Measurements from ENCODE around the gene TATDN2.
"Not testable (repeated sequence)": the region's sequence is repeated elsewhere in the genome, so short reads cannot be mapped to it uniquely, and the experiment has no call there.

The TATDN2 gene

DNA sequence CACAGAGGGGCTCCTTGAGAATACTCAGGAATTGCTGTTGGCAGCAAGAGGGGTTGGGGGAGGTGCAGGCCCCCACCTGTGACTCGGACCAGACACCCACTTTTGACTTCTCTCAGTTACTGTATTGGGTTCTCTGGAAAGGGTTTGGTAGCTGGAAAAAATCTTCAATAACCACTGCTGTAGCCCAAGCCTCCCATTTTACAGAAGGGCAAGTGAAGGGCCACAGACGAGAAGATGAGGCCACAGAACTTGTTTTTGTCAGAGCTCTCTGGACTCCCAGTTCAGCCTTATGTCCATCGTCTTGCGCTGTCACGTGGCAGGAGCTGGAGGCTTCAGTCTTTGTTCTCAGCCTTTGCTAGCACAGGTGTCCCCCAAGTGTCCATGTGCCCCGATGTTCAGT lies 12.7 kb upstream of the TATDN2 start:
- no peak for DNase-seq (ENCODE audit: low read depth in 2 of 2)

DNA sequence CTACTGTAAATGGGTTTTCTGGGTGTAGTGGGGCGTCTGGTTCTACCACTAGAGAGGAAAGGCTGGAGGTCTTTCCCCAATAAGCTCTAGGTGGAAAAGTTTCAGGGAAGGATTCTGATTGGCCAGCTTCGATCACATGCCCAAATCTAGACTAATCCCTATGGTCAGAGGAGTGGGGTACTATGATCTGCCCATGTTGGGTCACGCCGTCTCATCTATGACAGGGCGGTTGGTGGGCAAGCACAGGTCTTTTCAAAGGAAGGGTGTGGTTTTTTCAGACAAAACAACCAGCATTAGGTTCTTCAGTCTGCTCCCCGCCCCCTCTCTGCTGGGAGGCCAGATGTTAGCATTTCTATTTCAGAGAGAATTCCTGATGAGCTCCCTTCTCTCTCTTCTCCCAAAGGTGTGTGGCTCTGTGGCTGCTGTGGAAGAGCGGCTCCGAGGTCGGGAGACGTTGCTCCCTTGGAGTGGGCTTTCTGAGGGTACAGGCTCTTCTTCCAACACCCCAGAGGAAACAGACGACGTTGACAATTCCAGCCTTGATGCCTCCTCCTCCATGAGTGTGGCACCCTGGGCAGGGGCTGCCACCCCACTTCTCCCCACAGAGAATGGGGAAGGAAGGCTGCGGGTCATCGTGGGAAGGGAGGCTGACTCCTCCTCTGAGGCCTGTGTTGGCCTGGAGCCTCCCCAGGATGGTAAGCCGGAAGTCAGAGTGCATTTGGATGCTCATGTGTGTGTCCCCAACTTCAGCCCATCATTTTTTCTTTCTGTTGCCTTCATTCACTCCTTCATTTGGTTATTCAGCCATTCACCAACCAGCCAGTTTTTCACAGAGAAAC lies 9.7 kb upstream of the TATDN2 start:
- peak in 1 of 2 experiments; percentile 10 for DNase-seq (ENCODE audit: low read depth in 2 of 2)

DNA sequence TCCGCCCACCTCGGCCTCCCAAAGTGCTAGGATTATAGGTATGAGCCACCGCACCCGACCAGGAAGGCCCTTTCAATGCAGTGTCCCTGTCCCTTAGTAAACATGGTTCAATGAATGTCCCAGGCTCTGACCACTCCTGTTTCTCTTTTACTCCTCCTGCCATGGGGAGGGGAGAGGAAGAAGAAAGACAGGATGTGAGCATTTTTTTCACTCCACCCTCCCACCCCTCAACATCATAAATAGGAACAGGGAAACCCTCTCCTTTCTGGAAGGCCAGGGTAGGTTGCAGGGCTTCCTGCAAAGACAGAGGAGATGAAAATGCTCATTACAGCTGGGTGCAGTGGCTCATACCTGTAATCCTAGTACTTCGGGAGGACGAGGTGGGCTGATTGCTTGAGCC lies 7.5 kb upstream of the TATDN2 start:
- DNase-seq (ENCODE audit: low read depth in 2 of 2): no peak

DNA sequence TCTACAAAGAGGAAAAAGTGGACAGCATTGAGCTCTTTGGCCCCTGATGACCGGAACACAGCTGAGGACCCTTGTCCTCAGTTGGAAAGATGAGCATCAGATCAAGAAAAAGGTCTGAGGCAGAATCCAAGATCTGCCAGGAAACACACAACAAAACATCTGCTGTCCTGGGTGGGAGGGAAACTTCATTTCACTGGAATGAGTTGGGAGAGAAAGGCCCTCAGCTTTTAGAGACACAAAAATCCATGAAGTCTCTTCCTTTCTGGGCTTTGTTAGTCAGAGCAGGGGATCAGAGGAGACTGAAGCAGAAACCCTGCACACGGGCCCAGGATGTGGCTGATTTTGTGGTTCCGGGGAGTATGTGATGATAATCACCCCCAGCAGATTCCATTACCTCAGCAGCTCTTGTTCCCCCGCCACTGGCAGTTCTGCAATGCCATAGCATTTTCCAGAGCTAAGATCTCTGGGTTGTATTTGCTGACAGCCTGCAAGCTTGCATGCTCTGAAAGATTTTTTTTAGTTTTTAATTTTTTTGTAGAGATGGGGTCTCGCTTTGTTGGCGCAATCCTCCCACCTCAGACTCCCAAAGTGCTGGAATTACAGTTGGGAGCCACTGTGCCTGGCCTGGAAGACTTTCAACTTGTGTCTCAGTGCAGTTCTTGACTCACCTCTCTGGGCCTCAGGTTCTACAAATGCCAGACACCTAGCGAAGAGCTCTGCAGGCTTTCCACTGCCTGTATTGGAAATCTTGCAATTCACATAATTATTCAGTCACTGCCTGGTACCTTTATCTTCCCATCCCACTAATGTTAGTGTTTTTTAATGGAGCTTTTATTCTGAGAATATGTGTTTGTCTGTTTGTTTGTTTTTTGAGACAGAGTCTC lies 5.8 kb upstream of the TATDN2 start:
- DNase-seq (ENCODE audit: low read depth in 2 of 2): peak; percentile 52 to 72

DNA sequence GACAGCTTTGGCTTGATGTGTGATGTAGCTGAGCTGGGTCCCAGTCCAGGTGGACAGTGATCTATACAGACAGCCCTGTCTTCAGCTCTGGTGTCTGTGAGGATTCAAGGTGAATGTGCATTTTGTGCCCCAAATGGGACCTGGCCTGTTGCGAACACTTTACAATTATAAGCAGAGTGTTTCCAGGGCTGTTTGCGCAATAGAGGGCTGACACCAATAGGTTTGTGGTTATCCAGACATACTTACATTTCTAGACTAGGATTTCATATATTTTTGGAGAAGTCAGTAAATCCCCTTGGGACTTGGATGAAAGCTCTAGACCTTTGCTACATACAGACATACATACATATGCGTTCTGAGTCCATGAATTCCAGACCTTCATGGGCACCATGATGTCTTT lies 4.2 kb upstream of the TATDN2 start:
- DNase-seq (ENCODE audit: low read depth in 2 of 2): no peak

- no peak for DNase-seq (ENCODE audit: low read depth in 2 of 2)
Observed at GRCh38 chr3:10245081-10245712, 3.1 kb upstream of the TATDN2 start.

- DNase-seq (ENCODE audit: low read depth in 2 of 2): no peak
Observed at GRCh38 chr3:10247679-10248183, 528 bp upstream of the TATDN2 start.

- peak; percentile 35 to 79 for DNase-seq (ENCODE audit: low read depth in 2 of 2)
Observed at GRCh38 chr3:10248984-10249748, 907 bp downstream of the TATDN2 start.

DNA sequence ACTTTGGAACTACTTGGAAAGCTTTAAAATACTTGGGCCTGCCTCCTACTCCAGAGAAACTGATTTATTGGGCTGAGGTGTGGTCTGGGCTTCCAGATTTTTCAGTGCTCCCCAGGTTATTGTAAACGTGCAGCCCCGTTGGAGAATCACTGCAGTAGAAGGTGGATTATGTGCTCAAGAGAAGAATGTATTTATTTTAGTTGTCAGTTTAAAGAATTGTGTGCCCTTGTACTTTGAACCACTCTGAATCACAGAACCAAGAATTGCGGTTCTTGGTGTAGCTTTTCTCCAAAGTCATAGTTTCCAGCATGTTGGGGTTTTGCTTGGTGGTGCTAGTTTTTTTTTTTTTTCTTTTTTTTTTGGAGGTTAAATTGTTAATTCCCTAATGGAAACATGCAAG lies 1.6 kb downstream of the TATDN2 start:
- no peak for DNase-seq (ENCODE audit: low read depth in 2 of 2)

GRCh38 chr3:10251006-10251405 lies 2.7 kb downstream of the TATDN2 start:
- no peak for DNase-seq (ENCODE audit: low read depth in 2 of 2)

DNA sequence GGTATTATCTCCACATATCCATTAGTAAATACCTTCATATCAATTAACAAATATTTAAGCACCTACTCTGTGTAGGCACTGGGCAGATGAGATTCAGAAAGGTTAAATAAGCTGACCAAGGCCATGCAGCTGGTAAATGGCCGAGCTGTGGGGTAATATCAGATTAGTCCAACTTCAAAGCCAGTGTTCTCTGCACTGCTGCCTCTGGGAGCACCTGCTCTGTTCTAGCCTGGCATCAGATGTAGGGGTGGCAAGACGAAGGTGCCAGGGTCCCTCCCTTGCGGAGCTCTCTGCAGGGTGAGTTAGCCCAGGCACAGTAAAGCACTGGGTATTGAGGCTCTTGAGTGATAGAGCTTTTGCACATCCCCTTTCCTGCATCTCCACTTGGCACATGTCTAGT lies 5.5 kb downstream of the TATDN2 start:
- no peak for DNase-seq (ENCODE audit: low read depth in 2 of 2)

GRCh38 chr3:10255835-10256234 lies 7.6 kb downstream of the TATDN2 start:
- DNase-seq (ENCODE audit: low read depth in 2 of 2): no peak

DNA sequence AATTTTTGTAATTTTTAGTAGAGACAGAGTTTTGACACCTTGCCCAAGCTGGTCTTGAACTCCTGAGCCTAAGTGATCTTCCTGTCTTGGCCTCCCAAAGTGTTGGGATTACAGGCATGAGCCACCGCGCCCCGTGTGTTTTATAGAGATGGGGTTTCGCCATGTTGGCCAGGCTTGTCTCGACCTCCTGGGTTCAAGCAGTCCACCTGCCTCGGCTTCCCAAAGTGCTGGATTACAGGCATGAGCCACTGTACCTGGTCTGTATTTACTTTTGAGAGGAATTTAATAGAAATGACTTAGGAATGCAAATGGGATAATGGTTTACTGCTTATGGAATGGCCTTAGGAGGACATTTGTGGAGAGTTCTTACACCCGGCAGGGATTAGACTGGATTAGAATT lies 10.8 kb downstream of the TATDN2 start:
- DNase-seq (ENCODE audit: low read depth in 2 of 2): no peak

GRCh38 chr3:10259798-10260197 lies 11.5 kb downstream of the TATDN2 start:
- DNase-seq (ENCODE audit: low read depth in 2 of 2): no peak

- DNase-seq (ENCODE audit: low read depth in 2 of 2): no peak
Observed at GRCh38 chr3:10260211-10260701, 12.0 kb downstream of the TATDN2 start.

GRCh38 chr3:10262027-10262426 lies 13.8 kb downstream of the TATDN2 start:
- no peak for DNase-seq (ENCODE audit: low read depth in 2 of 2)

DNA sequence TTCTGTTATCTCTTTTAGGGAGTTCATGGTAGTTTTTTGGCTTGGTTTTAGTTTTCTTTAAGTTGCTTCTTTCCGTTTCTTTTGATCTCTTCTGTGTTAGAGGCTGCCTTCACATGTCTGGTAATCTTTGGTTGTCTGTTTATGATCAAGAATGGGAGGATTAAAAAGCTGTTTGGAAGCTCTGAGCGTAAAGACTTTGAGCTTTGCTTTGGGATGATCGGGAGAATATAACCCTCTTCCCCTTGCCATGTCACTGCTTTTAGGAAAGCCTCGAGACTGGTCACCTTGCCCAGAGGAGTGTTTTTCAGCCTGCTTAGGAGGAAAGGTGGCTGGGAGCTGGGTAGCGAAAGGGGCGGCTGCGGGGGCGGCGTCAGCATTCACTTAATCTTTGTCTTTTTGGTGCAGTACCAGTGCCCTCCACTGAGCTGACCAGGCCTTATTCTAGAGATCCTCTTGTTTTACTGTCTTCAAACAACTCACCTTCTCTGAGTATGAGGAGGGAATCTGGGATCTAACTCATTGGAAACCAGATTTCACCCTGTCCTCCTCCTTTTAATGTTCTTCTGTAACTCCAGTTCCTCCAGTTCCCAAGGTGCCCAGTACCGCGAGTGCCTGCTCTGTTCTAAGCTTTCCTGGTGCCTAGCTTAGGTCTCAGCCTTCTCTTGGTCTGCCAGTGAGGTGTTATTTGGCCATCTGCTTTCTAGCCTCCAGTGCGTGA lies 15.5 kb downstream of the TATDN2 start:
- peak; percentile 29 to 61 for DNase-seq (ENCODE audit: low read depth in 2 of 2)

GRCh38 chr3:10265833-10266232 lies 17.6 kb downstream of the TATDN2 start:
- no peak for DNase-seq (ENCODE audit: low read depth in 2 of 2)

GRCh38 chr3:10266936-10267335 lies 18.7 kb downstream of the TATDN2 start:
- not testable (repeated sequence) for DNase-seq (ENCODE audit: low read depth in 2 of 2)

DNA sequence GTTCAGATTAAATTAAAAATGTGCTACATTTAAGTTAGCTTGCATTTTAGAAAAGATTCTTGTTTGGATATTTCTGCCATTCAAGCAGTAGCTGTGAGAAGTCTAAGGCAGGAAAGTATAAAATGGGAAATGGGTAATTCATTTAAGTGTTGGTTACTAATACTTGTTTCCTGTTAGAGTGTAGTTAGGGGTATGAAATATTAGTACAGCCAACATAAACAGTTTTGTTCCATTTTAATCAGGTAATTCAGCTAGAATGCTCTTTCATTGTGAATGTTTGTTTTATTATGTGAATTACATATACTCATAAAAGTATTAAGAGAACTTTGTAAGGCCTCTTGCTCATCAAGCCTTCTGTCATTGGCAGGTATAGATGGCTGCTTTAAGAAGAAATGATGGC lies 19.9 kb downstream of the TATDN2 start:
- no peak for DNase-seq (ENCODE audit: low read depth in 2 of 2)

DNA sequence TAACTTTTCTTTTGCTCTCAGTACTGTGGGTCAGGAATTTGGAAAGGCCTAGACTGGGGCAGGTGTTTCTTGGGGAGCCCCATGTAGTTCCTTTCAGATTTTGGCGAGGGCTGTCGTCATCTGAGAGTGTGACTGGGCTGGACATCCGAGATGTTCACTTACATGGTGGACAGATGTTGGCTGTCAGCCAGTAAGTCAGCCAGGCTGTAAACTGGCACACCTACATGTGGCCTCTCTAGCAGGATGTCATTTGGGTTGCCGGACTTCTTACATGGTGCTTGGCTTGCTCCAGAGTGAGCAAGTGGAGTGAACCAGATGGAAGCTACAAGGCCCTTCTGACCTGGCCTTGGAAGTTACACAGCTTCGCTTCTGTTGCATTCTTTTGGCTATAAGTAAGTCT lies 20.7 kb downstream of the TATDN2 start:
- no peak for DNase-seq (ENCODE audit: low read depth in 2 of 2)

Measured in stimulated activated CD4-positive, alpha-beta T cell treated with anti-CD3 and anti-CD28 coated beads, Interleukin-12 subunit alpha, Interleukin-12 subunit beta, amount 100 ng/mL, for 24 hours (primary cell).